Measurements from ENCODE around the gene RHOV.

DNA sequence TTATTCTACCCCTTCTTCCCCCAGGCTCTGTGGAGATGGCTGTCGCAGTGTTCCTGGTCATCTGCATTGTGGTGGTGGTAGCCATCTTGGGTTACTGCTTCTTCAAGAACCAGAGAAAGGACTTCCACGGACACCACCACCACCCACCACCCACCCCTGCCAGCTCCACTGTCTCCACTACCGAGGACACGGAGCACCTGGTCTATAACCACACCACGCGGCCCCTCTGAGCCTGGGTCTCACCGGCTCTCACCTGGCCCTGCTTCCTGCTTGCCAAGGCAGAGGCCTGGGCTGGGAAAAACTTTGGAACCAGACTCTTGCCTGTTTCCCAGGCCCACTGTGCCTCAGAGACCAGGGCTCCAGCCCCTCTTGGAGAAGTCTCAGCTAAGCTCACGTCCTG is 17.3 kb downstream of the RHOV start:
- TF ChIP-seq, protein P1, sequence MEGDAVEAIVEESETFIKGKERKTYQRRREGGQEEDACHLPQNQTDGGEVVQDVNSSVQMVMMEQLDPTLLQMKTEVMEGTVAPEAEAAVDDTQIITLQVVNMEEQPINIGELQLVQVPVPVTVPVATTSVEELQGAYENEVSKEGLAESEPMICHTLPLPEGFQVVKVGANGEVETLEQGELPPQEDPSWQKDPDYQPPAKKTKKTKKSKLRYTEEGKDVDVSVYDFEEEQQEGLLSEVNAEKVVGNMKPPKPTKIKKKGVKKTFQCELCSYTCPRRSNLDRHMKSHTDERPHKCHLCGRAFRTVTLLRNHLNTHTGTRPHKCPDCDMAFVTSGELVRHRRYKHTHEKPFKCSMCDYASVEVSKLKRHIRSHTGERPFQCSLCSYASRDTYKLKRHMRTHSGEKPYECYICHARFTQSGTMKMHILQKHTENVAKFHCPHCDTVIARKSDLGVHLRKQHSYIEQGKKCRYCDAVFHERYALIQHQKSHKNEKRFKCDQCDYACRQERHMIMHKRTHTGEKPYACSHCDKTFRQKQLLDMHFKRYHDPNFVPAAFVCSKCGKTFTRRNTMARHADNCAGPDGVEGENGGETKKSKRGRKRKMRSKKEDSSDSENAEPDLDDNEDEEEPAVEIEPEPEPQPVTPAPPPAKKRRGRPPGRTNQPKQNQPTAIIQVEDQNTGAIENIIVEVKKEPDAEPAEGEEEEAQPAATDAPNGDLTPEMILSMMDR (IDR thresholded peaks at IDR 0.05; ENCODE audit: low read depth, low read length) = no peak
- no peak for TF ChIP-seq EZH2phosphoT487 (IDR thresholded peaks at IDR 0.05; ENCODE audit: low read depth)

All from OCI-LY3 (cell line).